CD4-positive, alpha-beta T cell treated with Interferon gamma for 1 hour (primary cell): Measurements from ENCODE around the gene MED17.
A peak's percentile ranks its signal among the peaks of the same experiment; 100 is the strongest.
"Not testable (repeated sequence)": the region's sequence is repeated elsewhere in the genome, so short reads cannot be mapped to it uniquely, and the experiment has no call there.

ENCODE experiments used
- DNase-seq: peaks from one replicate; pipeline ENCODE4 v3.0.0-alpha.2; 2020

Gene MED17

DNA sequence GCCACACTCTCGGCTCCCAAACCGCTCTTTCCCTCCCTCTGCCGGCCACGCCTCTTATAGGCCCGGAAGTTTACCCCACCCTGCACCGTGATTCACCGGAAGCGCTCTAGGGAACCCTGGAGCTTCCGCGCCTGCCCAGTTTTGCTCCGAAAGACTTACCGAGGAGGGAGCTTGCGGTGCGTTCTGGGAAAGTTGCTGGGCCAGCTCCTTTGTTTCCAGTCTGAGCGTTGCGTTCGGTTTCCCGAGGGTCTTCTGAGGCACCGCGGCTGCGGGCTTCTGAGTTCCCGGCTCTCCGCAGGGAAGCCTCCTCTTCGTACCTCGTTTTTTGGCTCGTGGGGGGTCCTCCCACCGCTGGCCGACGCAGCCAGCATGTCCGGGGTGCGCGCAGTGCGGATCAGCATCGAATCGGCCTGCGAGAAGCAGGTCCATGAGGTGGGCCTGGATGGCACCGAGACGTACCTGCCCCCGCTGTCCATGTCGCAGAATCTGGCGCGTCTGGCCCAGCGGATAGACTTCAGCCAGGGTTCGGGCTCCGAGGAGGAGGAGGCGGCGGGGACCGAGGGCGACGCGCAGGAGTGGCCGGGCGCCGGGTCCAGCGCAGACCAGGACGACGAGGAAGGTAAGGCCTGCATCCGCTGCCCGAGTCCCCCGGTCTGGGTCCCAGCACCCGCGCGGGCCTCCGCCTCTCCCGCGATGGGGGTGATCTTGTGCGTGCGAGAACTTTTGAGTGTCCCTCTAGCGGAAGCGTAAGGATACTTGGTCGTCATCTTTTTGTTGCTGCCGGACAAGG lies at the start of gene MED17:
Gene MED17 (plus strand): TSS at position 138 of the 790 bp plus-strand sequence. CDS start 232 bp downstream, at position 370.
- peak; percentile 84 for DNase-seq

- no peak for DNase-seq
These were observed 49.5 kb upstream of the MED17 start for GRCh38 chr11:93734427-93735222.

GRCh38 chr11:93735627-93736026 lies 48.5 kb upstream of the MED17 start:
- no peak for DNase-seq

DNA sequence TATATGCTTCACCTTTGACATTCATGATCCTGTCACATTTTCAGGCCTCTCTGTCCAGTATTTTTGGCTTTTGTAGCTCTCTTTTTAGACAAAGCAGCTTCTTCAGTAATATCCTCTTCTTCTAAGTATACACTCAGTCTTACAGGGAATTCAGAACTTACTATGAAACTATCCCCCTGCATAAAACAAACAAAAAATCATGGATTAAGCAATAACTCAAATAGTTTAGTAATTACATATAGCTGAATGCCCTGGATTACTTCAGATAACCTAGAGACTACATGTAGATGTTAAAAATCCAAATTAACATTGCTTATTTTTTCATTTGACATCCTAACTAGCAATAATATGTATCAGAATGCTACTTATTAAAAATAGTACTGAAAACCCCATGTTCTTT lies 48.0 kb upstream of the MED17 start:
- no peak for DNase-seq

- no peak for DNase-seq
These were observed 46.0 kb upstream of the MED17 start for GRCh38 chr11:93737904-93738612.

GRCh38 chr11:93738647-93739081 lies 45.4 kb upstream of the MED17 start:
- DNase-seq, result no peak

DNA sequence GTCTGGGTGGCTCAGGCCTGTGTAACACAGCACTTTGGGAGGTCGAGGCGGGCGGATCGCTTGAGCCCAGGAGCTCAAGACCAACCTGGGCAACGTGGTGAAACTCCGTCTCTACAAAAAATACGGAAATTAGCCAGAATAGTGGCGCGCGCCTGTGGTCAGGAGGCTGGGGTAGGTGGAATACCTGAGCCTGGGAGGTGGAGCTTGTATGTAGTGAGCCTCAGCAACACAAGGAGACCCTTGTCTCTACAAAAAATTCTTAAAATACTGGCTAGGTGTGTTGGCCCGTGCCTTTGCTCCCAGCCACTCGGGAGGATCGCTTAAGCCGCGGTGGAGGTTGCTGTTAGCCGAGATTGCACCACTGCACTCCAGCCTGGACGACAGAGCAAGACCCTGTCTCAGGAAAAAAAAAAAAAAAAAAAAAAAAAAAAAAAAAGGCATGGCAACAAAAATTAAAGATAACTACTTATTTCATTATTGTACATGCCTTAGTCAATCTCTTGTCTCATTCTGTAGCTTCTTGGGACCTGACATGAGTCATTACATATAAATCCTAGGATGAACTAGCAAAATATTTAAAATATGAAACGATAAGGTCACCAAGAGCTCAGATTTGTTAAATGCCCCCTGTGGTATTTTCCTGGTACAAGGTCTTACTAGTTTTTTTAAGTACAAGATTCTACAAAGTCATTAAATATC lies 43.9 kb upstream of the MED17 start:
- peak; percentile 8 for DNase-seq

DNA sequence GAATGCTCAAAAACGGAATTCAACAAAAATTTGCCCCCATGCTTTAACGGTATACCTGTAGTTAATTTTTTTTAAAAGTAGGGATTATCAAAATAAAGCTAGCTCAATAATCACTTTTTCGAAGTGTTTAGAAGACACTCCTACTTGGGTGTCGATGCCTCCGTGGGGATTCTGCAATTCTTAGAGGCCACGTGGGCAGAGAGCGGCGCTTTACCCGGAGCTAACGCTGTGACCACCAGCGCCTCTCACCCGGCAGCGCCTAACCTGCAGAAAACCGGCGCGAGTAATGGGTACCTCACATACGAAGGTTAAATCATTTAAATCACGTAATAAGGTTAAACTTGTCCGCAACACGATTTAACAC lies 43.4 kb upstream of the MED17 start:
- DNase-seq, result peak; percentile 58

GRCh38 chr11:93741094-93741881 lies 42.8 kb upstream of the MED17 start, which contains the start of the genes C11orf54 and TAF1D:
C11orf54 (plus strand) TSS chr11:93741672; CDS start chr11:93747394, 5,722 bp downstream.
TAF1D (minus strand) TSS chr11:93741495; CDS start chr11:93739304, 2,191 bp downstream.
- DNase-seq, result peak; percentile 96

GRCh38 chr11:93741882-93742226 lies 42.2 kb upstream of the MED17 start:
- DNase-seq, result no peak

DNA sequence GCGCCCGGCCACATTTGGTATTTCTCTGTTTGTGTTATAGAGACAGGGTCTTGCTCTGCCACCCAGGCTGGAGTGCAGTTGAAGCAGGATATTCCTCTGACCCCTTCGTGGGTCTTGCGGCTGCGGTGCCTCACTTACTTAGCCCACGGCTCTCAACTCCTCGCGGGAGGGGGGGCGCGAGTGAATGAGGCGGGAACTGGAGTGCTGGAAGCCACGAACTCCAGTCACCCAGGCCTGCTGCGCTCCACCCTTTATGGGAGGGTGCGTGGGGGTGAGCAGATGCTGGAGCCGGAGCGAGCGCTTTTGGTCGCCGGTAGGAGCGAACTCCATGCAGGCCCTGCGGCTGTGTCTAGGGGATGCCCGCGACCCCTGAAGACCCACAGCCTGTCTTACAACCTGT lies 40.8 kb upstream of the MED17 start:
- no peak for DNase-seq

- no peak for DNase-seq
These were observed 39.4 kb upstream of the MED17 start for GRCh38 chr11:93744669-93745004.

DNA sequence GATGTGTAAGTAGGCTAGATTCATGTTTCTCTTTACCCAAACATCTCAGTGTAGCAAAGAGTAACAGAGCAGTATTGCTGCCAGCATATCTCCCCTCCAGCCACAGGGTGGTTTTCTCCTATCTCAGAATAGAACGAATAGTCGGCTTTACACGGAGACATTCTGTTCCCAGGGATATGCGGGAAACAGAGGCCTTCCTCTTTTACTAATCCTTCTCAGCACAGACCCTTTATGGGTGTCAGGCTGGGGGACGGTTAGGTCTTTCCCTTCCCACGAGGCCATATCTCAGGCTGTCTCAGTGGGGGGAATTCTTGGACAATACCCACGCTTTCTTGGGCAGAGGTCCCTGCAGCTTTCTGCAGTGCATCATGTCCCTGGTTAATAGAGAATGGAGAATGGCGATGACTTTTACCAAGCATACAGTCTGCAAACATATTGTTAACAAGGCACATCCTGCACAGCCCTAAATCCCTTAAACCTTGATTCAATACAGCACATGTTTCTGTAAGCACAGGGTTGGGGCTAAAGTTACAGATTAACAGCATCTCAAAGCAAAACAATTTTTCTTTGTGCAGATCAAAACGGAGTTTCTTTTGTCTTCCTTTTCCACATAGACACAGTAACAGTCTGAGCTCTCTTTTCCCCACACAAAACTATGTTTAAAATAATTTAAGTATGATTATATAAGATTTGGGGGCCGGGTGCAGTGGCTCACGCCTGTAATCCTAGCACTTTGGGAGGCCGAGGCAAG lies 38.9 kb upstream of the MED17 start:
- not testable (repeated sequence) for DNase-seq

- DNase-seq, result no peak
These were observed 38.0 kb upstream of the MED17 start for GRCh38 chr11:93746101-93746500.

GRCh38 chr11:93747122-93747521 lies 37.0 kb upstream of the MED17 start:
- DNase-seq, result no peak

- DNase-seq, result no peak
These were observed 33.1 kb upstream of the MED17 start for GRCh38 chr11:93751001-93751400.

DNA sequence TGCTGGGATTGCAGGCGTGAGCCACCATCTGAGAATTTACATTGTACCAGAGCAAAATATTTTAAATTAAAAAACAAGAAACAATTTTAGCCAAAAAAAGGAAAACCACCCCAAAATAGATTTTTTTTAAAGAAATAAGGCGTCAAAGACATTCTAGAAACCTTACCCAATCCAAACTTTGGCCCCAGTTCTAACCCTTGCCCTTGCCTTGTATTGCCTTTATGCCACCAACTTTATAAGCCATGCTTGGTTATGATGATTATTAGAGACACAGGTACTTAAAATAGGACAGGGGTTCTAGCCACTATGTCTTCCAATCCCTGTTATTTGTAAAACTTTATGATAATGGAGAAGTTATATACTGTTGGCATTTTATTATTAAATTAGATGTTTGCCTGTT lies 30.8 kb upstream of the MED17 start:
- DNase-seq, result no peak

DNA sequence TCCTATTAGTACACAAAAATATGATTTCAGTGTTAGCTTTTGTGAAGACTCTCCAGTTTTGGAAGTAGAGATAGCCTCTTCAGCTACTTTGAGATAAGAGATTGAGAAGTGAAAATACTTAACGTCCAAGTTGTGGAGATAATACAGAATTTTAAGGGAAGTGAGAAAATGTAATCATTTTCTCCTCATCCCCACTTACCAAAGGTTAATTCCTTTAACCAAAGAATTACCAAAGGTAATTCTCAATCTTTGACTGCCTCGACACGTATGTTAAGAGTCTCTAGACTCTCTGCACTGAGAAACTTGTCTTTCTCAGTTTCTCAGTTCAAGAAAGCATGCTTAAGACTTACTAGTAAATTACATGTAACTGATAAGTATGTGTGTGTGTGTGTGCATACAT lies 27.3 kb upstream of the MED17 start:
- DNase-seq, result no peak

DNA sequence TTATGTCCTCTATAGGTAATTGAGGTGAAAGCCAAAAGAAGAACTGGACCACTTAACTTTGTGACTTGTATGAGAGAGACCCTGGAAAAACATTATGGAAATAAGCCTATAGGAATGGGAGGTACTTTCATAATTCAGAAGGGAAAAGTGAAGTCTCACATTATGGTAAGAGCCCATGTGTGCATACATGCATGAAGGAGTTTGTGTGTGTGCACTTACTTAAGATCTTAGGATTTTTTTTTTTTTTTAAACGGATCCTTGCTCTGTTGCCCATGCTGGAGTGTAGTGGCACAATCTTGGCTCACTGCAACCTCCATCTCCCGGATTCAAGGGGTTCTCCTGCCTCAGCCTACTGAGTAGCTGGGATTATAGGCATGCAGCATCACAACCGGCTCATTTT lies 26.8 kb upstream of the MED17 start:
- no peak for DNase-seq

DNA sequence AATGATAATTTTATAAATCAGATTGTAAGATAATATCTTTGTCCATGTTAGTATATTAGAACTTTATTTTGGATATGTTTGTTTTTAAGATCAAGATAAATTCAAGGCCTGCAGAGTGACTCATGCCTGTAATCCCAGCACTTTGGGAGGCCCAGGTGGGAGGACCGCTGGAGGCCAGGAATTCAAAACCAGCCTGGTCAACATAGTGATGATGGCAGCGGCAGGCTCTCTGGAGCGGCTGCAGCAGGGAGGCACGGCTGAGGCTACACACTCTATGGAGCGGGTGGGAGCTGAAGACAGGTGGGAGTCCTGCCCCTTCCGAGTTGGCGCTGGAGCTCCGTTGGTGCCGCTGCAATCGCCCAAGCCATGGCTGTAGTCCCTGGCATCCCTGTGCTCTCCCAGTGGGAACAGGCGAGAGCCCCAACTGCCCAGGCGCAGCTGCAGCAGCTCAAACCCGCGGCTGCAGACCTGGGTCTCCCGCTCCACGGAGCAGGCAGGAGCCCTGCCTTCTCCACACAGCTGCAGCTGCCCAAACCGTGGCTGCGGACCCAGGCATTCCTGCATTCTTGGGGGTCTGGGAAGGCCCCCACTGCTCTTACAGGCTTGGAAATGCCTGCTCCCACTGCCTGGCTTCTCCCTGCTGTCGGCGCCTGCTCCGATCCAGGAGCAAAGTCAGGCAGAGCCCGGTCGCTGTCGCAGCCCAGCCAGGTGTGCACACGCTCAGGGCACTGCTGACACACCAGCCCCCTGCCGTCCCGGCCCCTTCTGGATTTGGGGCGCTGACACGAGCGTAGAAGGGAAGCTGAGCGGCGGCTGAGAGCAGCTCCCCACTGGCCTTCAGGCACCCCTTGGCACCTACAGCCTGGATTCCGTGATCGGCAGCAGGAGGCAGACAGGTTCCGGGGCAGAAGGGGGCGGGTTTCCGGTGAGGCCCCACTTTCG lies 25.9 kb upstream of the MED17 start:
- no peak for DNase-seq
